Mucosa of descending colon (tissue), 3 donors: ENCODE measurements around the gene ADNP2. TPM values are rescaled to one million over a fixed set of nuclear protein-coding genes. Genes with fewer than 3 reads are reported as not detected.

Experiments used
- ATAC-seq: fragments of 200-7000 bp; cut with Tn5 transposase; one replicate; pipeline ENCODE4 v1.9.1; 2020; ENCODE audit warnings: mild to moderate bottlenecking, moderate library complexity
- DNase-seq, 3 donors: peaks; one replicate each; pipeline ENCODE4 v3.0.0-alpha.2; 2020
- H3K36me3 ChIP-seq: fragments of 200-600 bp; one replicate; pipeline ENCODE4 v1.8.0; 2021; ENCODE audit warnings: low read depth, mild to moderate bottlenecking
- H3K4me1 ChIP-seq: fragments of 200-600 bp; one replicate; pipeline ENCODE4 v1.8.0; 2021; ENCODE audit warnings: low read depth, mild to moderate bottlenecking
- H3K4me3 ChIP-seq: fragments of 200-600 bp; one replicate; pipeline ENCODE4 v1.8.0; 2021; ENCODE audit warnings: mild to moderate bottlenecking
- H3K9me3 ChIP-seq: fragments of 200-600 bp; one replicate; pipeline ENCODE4 v1.8.0; 2021; ENCODE audit warnings: mild to moderate bottlenecking
- intact Hi-C, 2 donors: fragments of 100-400 bp; cut with DNase I in 1 of 2; cut with micrococcal nuclease in 1 of 2; formaldehyde crosslinking; loops; one replicate each; pipeline versions ENCODE4 v1.11.0 to v1.11.1; 2022; cut with DNase I, micrococcal nuclease
- total RNA-seq, 3 donors: library from RNA; stranded (reverse); fragmentation: NEBNext Ultra II Directional in 2 of 3; extraction: Animal tissue kit (Norgen Biotek cat#: 25700) in 2 of 3; gene quantifications; one replicate each; pipeline versions ENCODE4 v1.2.1 to v1.2.4, GENCODE V29; 2021 to 2023
- TF ChIP-seq, protein P1 (sequence below): fragments of 200-600 bp; IDR thresholded peaks from one replicate; pipeline ENCODE4 v1.8.0; 2022; ENCODE audit warnings: antibody characterized with exemption, mild to moderate bottlenecking
- donor health status: DM: no; HTN: no; CAD: no; lungs with moderate emphysema.
- donor health status: DM: no; HTN: no; CAD: no.
- donor health status: DM: no; HTN: yes; CAD: no.

Gene ADNP2
- total RNA-seq, 3 donors from 2014 or later = 16.7 to 18.3 (median 17.7) TPM

GRCh38 chr18:80166725-80167124 lies 57.7 kb downstream of the ADNP2 start:
- no peak for ATAC-seq
- peaks cover 16% of the 10 kb centered on the region for H3K9me3 ChIP-seq
- H3K36me3 ChIP-seq = no peaks in the 10 kb centered on the region
- no peak overlapping the region for H3K4me3 ChIP-seq
- DNase-seq = no peak
- TF ChIP-seq, protein P1, sequence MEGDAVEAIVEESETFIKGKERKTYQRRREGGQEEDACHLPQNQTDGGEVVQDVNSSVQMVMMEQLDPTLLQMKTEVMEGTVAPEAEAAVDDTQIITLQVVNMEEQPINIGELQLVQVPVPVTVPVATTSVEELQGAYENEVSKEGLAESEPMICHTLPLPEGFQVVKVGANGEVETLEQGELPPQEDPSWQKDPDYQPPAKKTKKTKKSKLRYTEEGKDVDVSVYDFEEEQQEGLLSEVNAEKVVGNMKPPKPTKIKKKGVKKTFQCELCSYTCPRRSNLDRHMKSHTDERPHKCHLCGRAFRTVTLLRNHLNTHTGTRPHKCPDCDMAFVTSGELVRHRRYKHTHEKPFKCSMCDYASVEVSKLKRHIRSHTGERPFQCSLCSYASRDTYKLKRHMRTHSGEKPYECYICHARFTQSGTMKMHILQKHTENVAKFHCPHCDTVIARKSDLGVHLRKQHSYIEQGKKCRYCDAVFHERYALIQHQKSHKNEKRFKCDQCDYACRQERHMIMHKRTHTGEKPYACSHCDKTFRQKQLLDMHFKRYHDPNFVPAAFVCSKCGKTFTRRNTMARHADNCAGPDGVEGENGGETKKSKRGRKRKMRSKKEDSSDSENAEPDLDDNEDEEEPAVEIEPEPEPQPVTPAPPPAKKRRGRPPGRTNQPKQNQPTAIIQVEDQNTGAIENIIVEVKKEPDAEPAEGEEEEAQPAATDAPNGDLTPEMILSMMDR = no peak
- H3K4me1 ChIP-seq = no peaks in the 10 kb centered on the region
- intact Hi-C loops = no loop called here

DNA sequence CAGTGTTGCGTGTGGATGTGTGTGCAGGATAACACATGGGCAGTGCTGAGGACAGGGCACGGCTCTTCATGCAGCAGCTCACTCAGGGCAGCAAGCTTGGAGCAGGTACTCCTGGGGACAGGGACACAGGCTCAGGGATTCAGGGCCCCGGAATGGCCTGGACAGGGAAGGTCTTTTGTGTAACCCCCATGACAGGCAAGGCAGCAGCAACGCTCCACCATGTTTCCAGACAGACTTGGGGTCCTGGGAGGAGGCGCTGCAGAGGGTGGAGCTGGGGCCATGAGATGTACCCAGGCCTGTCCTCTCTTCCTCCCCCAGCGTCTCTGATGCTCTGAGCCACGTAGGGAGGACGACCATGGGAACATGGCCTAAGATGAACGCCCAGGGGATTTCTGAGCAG lies 58.3 kb downstream of the ADNP2 start:
- Histone ChIP-seq H3K4me1 (no peaks in the 10 kb centered on the region), H3K4me3 (no peak overlapping the region), H3K9me3 (peaks cover 16% of the 10 kb centered on the region), H3K36me3 (no peaks in the 10 kb centered on the region)
- no peak for DNase-seq
- no peak for ATAC-seq
- intact Hi-C loops = no loop called here
- TF ChIP-seq, protein P1 = no peak

DNA sequence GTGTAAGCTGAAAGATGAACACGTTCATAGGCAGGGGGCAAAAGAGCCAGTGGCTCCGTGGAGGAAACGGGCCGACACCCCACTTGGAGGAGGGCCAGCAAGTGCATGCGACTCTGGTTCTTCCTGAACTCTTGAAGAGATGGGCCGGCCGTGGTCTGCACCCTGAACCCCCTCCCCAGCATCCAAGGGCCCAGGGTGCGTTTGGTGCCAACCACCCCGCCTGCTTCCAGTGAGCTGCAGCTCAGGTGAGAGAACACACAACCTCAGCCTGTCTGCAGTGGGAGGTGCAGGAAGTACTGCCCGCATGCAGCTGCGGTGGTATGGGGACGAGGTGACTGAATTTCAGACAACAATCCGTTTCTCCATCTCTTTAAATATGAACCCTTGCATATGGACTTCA lies 58.9 kb downstream of the ADNP2 start:
- TF ChIP-seq, protein P1 = no peak
- H3K4me3 ChIP-seq = no peak overlapping the region
- ATAC-seq = no peak
- no peaks in the 10 kb centered on the region for H3K36me3 ChIP-seq
- intact Hi-C loops = no loop called here
- DNase-seq = no peak
- no peaks in the 10 kb centered on the region for H3K4me1 ChIP-seq
- H3K9me3 ChIP-seq = peaks cover 16% of the 10 kb centered on the region

GRCh38 chr18:80168346-80168745 lies 59.3 kb downstream of the ADNP2 start:
- intact Hi-C loops = no loop called here
- Histone ChIP-seq H3K36me3 (no peaks in the 10 kb centered on the region), H3K4me1 (no peaks in the 10 kb centered on the region), H3K9me3 (peaks cover 16% of the 10 kb centered on the region), H3K4me3 (no peak overlapping the region)
- no peak for DNase-seq
- TF ChIP-seq, protein P1 = no peak
- ATAC-seq = no peak

- ATAC-seq (no peak), DNase-seq (no peak)
- Histone ChIP-seq H3K4me3 (no peak overlapping the region), H3K9me3 (peaks cover 15% of the 10 kb centered on the region), H3K36me3 (no peaks in the 10 kb centered on the region), H3K4me1 (no peaks in the 10 kb centered on the region)
- intact Hi-C loops = no loop called here
- TF ChIP-seq, protein P1 = no peak
These were observed 59.9 kb downstream of the ADNP2 start for GRCh38 chr18:80168982-80169381.

GRCh38 chr18:80169607-80170006 lies 60.5 kb downstream of the ADNP2 start:
- no peaks in the 10 kb centered on the region for H3K36me3 ChIP-seq
- TF ChIP-seq, protein P1 = no peak
- H3K9me3 ChIP-seq = peaks cover 9% of the 10 kb centered on the region
- H3K4me1 ChIP-seq = no peaks in the 10 kb centered on the region
- intact Hi-C loops = no loop called here
- no peak overlapping the region for H3K4me3 ChIP-seq
- DNase-seq = no peak
- no peak for ATAC-seq
